ENCODE results near the gene IGSF9B. TPM values are rescaled to one million over a fixed set of nuclear protein-coding genes. Genes with fewer than 3 reads are reported as not detected.

The IGSF9B gene
- total RNA-seq, 4 donors from 2014 or later: 21.7 to 130 (median 58.6) TPM

DNA sequence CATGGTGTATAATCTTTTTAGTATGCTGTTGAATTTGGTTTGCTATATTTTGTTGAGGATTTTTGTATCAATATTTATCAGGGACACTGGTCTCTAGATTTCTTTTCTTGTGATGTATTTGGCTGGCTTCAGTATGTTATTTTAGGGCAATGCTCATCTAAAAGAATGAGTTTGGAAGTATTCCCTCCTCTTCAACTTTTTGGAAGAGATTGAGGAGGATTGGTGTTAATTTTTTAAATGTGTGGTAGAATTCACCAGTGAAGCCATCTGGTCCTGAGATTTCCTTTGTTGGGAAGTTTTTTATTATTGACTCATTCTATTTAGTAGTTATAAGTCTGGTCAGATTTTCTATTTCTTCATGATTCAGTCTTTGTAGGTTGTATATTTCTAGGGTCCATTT, 89.3 kb downstream of the IGSF9B start:
- intact Hi-C loops (cut with DNase I): no loop called here
- Histone ChIP-seq H3K27ac (replicated peaks in 1 of 4) (no peak overlapping the region), H3K36me3 (no peaks in the 10 kb centered on the region), H3K9me3 (no peaks in the 10 kb centered on the region), H3K4me3 (no peak overlapping the region), H3K4me1 (no peaks in the 10 kb centered on the region), H3K27me3 (peaks cover 0 to 12% (median 0%) of the 10 kb centered on the region in 4 donors)
- TF ChIP-seq POLR2AphosphoS5 (IDR thresholded peaks at IDR 0.05) (no peak), EP300 (IDR thresholded peaks at IDR 0.05) (no peak), POLR2A (IDR thresholded peaks at IDR 0.05; ENCODE audit: low read depth) (no peak)
- TF ChIP-seq, protein P1, sequence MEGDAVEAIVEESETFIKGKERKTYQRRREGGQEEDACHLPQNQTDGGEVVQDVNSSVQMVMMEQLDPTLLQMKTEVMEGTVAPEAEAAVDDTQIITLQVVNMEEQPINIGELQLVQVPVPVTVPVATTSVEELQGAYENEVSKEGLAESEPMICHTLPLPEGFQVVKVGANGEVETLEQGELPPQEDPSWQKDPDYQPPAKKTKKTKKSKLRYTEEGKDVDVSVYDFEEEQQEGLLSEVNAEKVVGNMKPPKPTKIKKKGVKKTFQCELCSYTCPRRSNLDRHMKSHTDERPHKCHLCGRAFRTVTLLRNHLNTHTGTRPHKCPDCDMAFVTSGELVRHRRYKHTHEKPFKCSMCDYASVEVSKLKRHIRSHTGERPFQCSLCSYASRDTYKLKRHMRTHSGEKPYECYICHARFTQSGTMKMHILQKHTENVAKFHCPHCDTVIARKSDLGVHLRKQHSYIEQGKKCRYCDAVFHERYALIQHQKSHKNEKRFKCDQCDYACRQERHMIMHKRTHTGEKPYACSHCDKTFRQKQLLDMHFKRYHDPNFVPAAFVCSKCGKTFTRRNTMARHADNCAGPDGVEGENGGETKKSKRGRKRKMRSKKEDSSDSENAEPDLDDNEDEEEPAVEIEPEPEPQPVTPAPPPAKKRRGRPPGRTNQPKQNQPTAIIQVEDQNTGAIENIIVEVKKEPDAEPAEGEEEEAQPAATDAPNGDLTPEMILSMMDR (IDR thresholded peaks at IDR 0.05): no peak
- DNase-seq (ENCODE audit: extremely low spot score): no peak

DNA sequence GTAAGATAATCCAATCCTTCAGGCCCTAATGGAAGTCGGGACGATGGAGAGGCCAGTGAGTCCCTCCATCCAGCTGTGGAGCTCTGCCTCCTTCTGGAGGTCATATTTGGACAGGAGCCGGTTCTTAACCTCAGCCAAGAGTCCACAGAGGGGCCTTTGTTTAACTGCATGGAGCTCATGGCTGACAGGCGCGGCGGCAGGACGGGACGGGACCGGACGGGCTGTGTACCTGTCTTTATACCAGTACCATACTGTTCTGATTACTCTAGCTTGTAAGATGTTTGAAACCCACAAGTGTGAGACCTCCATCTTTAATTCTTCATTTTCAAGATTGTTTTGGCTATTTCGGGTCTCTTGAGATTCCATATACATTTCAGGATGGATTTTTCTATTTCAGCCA, 91.3 kb downstream of the IGSF9B start:
- H3K4me3 ChIP-seq: no peak overlapping the region
- 92% methylated on average over 11 of the region's 11 CpGs for WGBS
- no peaks in the 10 kb centered on the region for H3K4me1 ChIP-seq
- no peak overlapping the region for H3K27ac ChIP-seq (replicated peaks in 1 of 4)
- DNase-seq (ENCODE audit: extremely low spot score): no peak
- H3K9me3 ChIP-seq: no peaks in the 10 kb centered on the region
- intact Hi-C loops (cut with DNase I): no loop called here
- H3K36me3 ChIP-seq: no peaks in the 10 kb centered on the region
- H3K27me3 ChIP-seq: peaks cover 0 to 19% (median 0%) of the 10 kb centered on the region in 4 donors
- TF ChIP-seq POLR2AphosphoS5 (IDR thresholded peaks at IDR 0.05) (no peak), EP300 (IDR thresholded peaks at IDR 0.05) (no peak), POLR2A (IDR thresholded peaks at IDR 0.05; ENCODE audit: low read depth) (no peak)
- TF ChIP-seq, protein P1 (IDR thresholded peaks at IDR 0.05): no peak

DNA sequence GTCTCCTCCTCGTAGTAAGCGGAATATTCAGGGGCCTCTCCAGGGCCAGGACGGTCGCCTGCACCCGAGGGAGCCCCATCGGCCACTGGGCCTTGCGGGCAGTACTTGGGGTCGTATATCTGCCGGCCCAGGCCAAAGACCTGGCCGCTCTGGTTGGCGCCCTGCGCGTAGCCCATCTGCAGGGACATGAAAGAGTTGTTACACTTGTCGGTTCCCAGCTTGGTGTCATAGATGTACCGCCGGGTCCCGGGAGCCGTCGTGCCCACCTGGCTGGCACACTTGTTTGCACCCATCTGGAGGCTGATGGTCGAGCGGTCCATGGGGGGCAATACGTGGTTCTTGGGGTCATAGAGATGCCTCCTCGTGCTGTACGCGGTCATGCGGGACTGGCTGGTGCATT, 92.0 kb downstream of the IGSF9B start:
- TF ChIP-seq EP300 (IDR thresholded peaks at IDR 0.05) (no peak), POLR2AphosphoS5 (IDR thresholded peaks at IDR 0.05) (no peak), POLR2A (IDR thresholded peaks at IDR 0.05; ENCODE audit: low read depth) (no peak)
- TF ChIP-seq, protein P1 (IDR thresholded peaks at IDR 0.05): no peak
- no peak for DNase-seq (ENCODE audit: extremely low spot score)
- no peak overlapping the region for H3K4me3 ChIP-seq
- H3K4me1 ChIP-seq: no peaks in the 10 kb centered on the region
- intact Hi-C loops (cut with DNase I): no loop called here
- no peak overlapping the region for H3K27ac ChIP-seq (replicated peaks in 1 of 4)
- H3K27me3 ChIP-seq: peaks cover 0 to 19% (median 0%) of the 10 kb centered on the region in 4 donors
- H3K36me3 ChIP-seq: no peaks in the 10 kb centered on the region
- H3K9me3 ChIP-seq: no peaks in the 10 kb centered on the region
- 92% methylated on average over 20 of the region's 26 CpGs for WGBS

- intact Hi-C loops (cut with DNase I): no loop called here
- peaks cover 0 to 3% (median 0%) of the 10 kb centered on the region in 4 donors for H3K9me3 ChIP-seq
- no peaks in the 10 kb centered on the region for H3K4me1 ChIP-seq
- TF ChIP-seq EP300 (IDR thresholded peaks at IDR 0.05) (no peak), POLR2AphosphoS5 (IDR thresholded peaks at IDR 0.05) (no peak), POLR2A (IDR thresholded peaks at IDR 0.05; ENCODE audit: low read depth) (no peak)
- TF ChIP-seq, protein P1 (IDR thresholded peaks at IDR 0.05): no peak
- no peak overlapping the region for H3K27ac ChIP-seq (replicated peaks in 1 of 4)
- no peaks in the 10 kb centered on the region for H3K36me3 ChIP-seq
- WGBS: 69% methylated on average over 6 of the region's 6 CpGs
- DNase-seq (ENCODE audit: extremely low spot score): no peak
- H3K27me3 ChIP-seq: peaks cover 0 to 19% (median 0%) of the 10 kb centered on the region in 4 donors
- no peak overlapping the region for H3K4me3 ChIP-seq
Observed at GRCh38 chr11:133860151-133860550, 96.6 kb downstream of the IGSF9B start.

Other genes with a start within 250 kb of the IGSF9B start
- gene SPATA19, start 111.5 kb downstream of the IGSF9B start, total RNA-seq: not detected
- 100 to 1,000 TPM in 2 of 4 donors, 10 to 100 TPM in 2; 84.2 to 122 (median 96.5) TPM for gene JAM3, start 112.1 kb upstream of the IGSF9B start, total RNA-seq